C4-2B (cell line): ENCODE results near the gene ZBTB43.

Experiments used
- H3K27ac ChIP-seq: fragments of 450-650 bp; 2 replicates; pipeline ENCODE4 v1.5.1; 2017
- CTCF ChIP-seq: fragments of 450-650 bp; conservative IDR thresholded peaks from 2 replicates; pipeline ENCODE4 v1.5.1; 2017; ENCODE audit warnings: mild to moderate bottlenecking
- ZFX ChIP-seq: fragments of 450-650 bp; IDR thresholded peaks from 2 replicates; pipeline ENCODE4 v1.6.1; 2017

ZBTB43 gene

DNA sequence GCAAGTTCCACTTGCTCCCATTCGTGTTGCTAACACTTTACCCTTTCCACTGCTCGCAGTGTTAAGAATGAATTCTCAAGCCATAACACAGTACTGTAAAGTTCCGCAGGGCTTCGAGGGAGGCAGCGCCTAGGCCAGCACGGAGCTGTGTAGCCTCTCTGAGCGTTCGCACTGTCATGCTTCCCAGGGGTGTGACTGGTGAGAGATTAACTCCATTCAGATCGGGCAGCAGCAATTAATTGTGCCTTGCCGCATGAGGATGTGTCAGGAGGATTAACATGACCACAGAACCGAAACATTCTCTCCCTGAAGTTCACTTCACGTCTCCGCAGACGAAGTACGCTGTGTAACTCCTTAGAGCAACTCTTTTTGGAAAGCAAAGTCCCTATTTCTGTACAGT, 78.8 kb downstream of the ZBTB43 start:
- TF ChIP-seq ZFX, result no peak
- no peak for TF ChIP-seq CTCF
- H3K27ac ChIP-seq, result no peak overlapping the region

DNA sequence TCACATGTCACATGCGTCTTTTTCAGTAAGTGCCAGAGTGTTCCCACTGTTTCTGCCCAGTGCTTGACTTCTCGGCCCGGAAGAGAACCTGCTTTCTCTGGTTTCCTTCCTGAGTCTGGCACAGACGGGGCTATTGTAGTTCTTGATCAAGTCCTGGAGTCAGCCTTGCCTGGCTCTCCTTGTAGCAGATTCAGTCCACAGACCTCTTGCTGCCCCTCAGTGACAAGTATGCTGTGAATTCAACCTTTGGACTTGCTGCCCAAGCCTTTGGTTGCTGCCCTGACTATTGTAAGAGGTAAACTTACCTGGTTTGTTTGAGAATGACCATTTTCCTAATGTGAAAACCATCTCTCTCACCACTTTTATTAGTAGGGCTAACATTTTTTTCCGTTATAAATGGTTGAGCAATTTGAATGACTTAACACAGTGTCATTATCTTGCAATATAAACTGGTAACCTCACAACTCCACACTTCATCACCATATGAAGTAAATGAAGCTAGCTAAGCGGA, 80.3 kb downstream of the ZBTB43 start:
- no peak overlapping the region for H3K27ac ChIP-seq
- TF ChIP-seq ZFX, result no peak
- TF ChIP-seq CTCF, result no peak

DNA sequence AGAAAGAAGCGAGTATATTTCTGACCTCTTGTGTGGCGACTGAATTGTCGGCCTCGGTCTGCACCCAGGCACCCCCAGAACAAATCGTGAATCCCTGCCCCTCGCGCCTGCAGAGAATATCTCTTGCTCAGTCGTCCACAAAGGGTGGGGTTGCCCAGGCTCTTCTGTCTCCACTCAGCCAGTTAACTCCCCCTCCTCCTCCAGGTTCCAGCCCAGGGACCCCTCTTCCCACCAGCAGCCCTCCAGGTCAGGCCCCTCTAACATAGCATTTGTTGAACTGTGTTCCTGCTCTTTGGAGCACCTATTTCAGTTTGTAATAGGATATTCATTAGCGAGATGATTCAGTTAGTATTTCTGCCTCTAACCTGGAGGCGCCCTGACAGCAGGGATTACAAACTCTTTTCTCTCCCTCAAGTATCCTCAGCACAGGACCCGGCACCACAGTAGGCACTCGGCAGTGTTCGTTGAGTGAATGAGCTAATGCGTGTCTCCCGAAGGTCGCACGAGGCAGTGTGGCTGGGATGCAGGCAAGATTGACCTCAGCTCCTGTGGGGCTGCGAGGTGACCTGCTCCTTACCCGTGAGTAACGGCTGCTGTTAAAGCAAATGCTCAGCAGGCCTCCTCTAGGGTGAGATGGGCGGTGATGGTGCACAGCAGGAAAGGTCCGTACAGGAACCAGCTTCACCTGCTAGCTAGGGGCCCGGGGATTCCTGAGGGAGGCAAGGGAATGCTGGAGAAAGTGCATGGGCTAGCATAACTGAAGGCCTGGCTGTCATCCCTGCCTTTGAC, 81.4 kb downstream of the ZBTB43 start:
- no peak for TF ChIP-seq ZFX
- no peak for TF ChIP-seq CTCF
- no peak overlapping the region for H3K27ac ChIP-seq

- no peak overlapping the region for H3K27ac ChIP-seq
- TF ChIP-seq ZFX (no peak), CTCF (no peak)
Observed at GRCh38 chr9:126886897-126887296, 82.1 kb downstream of the ZBTB43 start.
